Fibroblast of the conjunctiva (primary cell): ENCODE data around the gene TSC1.
A peak's percentile ranks its signal among the peaks of the same experiment; 100 is the strongest.
"Not testable (repeated sequence)": the region's sequence is repeated elsewhere in the genome, so short reads cannot be mapped to it uniquely, and the experiment has no call there.

Experiments used
- DNase-seq: peaks from one replicate; pipeline ENCODE4 v3.0.0-alpha.2; 2010; ENCODE audit warnings: low read depth

The TSC1 gene

DNA sequence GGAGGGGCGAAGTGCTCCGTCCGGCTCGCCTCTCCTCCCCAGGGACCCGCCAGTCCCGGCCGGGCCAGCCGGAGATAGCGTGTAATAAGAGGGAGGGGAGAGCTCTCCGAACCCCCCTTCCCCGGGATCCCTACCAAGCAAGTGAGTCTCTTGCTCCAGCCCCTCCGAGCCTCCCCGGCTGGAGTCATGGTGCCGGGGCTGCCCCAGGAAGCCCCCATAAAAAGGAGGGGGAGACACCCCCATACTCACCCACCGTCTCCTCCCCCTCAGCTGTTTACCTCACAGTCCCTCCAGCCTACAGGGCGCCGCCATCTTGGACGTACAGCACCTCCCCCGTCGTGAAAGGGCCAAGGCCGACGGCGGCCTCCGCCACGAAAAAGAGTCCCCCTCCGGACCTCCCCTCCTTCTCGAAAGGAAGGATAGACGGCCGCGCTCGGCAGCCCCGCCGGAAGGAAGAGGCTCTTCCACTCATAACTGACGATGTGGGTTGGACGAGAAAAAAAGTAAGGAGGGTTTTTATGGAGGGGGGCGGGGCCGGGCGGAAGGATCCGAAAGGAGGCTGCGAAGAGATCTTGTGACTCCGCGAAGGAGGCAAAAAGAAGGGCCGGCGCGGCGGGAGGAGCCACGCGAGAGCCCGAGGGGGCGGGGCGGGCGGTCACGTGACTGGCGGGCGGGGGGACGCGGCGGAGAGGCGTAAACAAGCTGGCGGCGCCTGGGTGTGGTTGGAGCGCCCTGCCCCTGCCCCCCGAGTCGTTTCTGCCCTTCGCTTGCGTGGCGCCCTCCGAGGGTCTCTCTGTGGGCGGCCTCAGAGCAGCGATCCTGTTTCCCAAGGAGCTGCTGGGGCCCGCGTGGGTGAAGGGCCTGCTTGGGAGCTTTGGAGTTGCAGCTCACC is at the start of gene TSC1:
Gene TSC1 (minus strand): TSS at position 323 of the 892 bp plus-strand sequence. CDS start 15,744 bp downstream, outside the sequence.
- peak; percentile 88 for DNase-seq

DNA sequence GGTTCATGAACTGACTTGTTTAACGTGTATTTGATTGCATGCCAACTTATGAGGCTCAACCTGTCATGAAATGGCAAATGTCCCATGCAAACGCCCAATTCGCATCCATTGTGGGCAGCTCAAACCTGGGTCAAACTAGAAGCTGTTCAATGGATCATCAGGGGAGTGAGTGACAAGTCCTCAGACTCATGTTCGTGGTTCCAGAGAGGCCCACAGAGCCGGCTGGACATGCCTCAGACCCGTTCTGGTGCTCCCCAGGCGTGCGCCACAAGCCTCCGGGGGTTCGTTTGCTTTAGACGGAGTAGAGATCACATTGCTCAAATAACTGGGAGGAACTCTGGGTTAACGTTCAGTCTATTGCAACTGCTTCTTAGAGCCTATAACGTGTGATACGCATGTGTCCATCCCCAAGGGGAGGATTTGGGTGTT is 49.1 kb upstream of the TSC1 start:
- no peak for DNase-seq

DNA sequence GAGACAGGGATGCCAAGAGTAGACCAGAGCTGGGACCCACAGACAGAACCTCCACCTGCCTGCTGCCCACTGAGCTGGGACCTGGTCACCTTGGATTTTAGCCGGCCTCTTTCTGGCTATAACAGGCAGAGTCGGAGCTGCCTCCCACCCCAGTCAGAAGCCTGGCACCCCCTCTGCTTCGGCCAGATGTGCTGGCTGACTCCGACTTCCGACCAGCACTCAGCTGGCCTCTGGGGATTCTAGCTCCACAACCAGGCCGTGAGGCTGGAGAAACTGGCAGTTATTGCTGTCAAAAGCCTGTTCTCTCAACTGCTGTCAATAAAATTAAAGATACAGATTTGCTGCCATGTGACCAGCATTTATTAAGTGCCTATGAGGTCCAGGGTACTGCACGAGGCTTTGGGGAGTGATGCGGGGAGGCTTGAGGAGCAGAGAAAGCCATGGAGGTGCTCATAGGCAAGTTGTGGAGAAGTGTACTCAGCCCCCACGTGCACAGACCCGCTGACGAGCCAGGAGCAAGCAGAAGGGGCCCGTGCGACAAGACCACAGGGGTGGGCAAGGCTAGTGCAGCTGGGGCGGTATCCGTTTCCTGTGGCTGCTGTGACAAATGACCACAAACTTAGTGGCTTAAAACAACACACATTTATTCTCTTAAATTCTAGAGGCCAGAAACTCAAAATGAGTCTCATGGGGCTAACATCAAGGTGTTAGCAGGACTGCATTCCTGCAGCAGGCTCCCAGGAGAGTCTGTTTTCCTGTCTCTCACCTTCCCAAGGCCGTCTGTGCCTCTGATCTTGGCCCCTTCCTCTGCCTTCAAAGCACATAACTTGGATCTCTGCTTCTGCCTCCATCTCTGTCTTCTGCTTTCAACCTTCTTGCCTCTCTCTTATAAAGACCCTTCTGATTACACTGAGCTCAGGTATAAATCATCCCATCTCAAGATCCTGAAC is 47.2 kb upstream of the TSC1 start:
- DNase-seq: no peak

DNA sequence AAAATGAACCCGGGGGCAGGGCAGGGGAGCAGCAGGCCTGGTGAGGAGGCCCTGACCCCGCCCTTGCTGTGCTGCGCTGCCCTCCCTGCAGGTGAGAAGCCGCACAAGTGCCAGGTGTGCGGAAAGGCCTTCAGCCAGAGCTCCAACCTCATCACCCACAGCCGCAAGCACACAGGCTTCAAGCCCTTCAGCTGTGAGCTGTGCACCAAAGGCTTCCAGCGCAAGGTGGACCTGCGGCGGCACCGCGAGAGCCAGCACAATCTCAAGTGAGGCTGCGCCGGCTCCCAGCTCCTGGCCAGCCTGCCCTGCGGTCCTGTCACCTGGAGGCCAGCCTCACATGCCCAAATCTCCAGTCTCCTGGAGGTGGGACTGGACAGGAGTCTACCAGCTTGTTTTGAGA is 46.4 kb upstream of the TSC1 start:
- DNase-seq: no peak

DNA sequence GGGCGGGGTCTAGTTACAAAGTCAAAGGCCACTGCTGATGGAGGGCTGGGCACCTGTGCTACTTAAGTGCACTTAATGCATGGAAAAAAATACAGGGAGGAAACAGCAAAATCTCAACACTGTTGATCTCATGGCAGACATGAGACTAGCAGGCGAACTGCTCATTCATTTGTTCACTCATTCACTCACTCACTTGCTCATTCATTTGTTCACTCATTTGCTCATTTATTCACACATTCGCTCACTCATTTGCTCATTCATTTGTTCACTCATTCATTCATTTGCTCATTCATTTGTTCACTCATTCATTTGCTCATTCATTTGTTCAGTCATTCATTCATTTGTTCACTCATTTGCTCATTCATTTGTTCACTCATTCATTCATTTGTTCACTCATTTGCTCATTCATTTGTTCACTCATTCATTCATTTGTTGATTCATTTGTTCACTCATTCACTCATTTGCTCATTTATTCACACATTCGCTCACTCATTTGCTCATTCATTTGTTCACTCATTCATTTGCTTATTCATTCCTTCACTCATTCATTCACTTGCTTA is 45.7 kb upstream of the TSC1 start:
- DNase-seq: not testable (repeated sequence)

DNA sequence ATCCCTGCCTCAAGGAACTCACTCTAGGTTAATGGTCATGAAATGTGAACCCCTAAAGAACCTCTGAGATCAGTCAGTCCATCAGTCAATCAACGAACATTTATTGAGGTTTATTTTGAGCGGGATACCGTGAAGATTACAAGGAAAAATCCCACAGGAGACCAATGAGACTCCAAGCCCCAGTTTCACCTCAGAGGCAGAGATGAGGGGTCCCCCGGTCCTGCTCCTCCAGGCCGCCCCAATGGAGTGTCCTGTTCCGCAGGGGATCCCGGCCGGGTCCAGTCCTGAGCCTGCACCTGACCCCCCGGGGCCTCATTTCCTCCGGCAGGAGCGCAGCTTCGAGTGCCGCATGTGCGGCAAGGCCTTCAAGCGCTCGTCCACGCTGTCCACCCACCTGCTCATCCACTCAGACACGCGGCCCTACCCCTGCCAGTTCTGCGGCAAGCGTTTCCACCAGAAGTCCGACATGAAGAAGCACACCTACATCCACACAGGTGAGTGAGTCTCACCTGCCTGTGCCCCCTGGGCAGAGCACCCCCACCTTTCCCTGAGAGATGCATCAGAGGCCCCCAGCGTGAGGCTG is 45.1 kb upstream of the TSC1 start:
- DNase-seq: no peak

DNA sequence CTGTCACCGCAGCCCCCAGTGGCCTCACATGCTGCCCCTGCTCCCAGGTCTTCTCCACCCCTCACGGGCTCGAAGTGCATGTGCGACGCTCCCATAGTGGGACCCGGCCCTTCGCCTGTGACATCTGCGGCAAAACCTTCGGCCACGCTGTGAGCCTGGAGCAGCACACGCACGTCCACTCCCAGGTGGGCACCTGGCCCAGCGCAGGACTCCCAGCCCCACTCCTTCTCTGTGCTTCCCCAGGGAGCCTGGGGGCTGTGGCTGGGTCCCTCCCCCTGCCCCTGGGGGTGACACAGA is 44.5 kb upstream of the TSC1 start:
- DNase-seq: no peak

DNA sequence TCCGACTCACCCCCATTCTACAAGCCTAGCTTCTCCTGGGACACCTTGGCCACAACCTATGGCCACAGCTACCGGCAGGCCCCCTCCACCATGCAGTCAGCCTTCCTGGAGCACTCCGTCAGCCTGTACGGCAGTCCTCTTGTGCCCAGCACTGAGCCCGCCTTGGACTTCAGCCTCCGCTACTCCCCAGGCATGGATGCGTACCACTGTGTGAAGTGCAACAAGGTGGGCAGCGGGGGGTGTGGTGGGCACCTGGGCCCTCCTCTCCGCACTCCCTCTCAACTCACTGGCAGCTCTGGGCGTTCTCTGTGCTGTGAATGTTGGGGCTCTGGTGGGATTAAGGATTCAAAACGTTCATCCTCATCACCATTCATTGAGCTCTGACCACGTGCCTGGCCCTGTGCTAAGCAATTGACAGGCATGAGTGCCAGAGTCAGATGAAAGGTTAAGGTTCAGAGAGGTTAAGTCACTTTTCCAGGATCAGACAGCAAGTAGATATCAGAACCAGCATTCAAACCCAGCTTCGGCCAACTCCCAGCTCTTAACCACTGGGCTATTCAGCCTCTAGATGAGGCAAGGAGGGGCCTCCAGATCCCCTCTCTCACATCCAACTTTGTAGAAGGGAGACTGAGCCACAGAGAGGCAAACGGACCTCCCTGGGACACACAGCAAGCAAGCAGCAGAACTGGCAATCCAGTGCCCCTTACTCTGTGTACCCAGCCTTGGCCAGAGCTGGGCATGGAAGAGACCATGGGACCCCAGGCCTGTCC is 44.0 kb upstream of the TSC1 start:
- no peak for DNase-seq

DNA sequence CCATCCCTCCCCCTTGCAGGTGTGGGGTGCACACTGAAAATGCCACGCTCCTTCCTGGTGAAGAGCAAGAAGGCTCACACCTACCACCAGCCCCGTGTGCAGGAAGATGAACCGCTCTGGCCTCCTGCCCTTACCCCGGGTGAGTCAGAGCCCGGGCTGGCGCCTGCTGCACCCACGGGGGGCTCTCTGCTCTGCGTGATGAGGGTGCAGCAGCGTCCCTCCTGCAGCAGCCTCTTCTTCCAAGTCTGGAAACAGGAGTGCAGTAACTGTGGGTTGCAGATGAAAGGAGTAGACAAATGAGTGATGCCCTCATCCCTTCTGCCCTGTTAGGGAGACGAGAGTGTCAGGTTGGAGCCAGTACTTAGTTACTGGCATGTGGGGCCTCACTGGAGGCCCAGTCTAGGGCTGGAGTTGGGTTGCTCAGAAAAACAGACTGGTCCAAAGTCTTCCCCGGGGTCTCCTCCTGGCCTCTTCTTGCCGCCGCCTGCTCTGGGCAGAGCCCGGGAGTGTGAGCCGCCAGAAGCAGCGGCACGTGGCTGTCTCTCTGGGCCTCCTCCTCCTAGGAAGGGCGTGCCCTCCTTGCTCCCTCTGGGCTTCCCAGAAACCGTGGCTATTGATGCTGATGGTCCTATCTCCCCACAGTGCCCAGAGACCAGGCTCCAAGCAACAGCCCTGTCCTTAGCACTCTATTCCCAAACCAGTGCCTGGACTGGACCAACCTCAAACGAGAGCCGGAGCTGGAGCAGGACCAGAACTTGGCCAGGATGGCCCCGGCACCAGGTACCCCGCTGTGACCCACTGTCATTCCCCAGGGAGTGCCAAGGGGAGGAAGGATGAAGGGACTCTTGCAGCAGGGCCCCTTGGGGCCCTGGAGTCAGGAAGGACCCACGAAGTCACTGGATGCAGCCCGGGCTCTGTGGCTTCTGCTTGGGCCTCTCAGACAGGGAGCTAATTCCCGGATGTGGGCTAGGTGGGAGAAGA is 42.5 kb upstream of the TSC1 start:
- DNase-seq: no peak

DNA sequence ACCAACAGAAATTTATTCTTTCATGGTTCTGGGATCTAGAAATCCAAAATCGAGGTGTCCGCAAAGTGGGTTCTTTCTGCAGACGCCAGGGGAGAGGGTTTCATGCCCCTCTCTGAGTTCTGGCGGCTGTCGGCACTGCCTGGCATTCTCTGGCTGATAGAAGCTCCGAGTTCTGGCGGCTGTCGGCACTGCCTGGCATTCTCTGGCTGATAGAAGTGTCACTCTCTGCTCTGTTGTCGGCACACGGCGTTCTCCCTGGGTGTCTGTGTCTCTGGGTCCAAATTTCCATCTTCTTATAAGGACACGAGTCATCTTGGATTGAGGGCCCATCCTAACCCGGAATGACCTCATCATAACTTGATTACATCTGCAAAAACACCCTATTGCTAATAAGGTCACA is 41.7 kb upstream of the TSC1 start:
- DNase-seq: no peak

DNA sequence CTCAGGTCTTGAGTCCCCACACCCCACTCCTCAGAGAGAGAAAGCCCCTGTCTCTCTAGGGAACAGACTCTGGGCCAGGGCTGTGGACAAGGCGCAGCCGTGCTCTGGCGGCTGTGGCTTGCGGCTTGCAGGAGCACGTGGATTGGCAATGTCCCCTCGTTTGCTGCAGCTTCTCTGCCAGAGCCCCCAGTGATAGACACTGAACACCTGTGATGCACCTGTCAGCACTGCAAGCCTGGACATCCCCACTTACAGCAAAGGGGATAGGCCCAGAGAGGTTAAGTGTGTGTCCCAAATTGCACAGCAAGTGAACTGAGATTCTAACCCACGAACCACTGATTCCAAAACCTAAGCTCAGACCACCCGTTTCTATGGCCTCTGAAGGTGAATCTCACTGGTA is 41.1 kb upstream of the TSC1 start:
- no peak for DNase-seq

DNA sequence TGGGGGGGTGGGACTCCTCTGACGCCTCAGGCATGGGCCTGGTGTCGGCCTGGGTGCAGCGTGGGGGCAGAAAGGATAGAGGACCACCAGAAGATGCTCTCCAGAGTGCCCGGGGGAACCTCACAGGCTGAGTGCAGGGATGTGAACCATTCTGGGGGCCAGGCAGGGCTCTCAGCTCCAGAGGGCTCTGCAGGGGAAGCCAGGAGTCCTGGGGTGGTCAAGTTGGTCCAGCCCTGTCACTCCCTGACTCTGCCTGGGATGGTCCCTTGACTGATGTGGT is 40.6 kb upstream of the TSC1 start:
- DNase-seq: no peak

DNA sequence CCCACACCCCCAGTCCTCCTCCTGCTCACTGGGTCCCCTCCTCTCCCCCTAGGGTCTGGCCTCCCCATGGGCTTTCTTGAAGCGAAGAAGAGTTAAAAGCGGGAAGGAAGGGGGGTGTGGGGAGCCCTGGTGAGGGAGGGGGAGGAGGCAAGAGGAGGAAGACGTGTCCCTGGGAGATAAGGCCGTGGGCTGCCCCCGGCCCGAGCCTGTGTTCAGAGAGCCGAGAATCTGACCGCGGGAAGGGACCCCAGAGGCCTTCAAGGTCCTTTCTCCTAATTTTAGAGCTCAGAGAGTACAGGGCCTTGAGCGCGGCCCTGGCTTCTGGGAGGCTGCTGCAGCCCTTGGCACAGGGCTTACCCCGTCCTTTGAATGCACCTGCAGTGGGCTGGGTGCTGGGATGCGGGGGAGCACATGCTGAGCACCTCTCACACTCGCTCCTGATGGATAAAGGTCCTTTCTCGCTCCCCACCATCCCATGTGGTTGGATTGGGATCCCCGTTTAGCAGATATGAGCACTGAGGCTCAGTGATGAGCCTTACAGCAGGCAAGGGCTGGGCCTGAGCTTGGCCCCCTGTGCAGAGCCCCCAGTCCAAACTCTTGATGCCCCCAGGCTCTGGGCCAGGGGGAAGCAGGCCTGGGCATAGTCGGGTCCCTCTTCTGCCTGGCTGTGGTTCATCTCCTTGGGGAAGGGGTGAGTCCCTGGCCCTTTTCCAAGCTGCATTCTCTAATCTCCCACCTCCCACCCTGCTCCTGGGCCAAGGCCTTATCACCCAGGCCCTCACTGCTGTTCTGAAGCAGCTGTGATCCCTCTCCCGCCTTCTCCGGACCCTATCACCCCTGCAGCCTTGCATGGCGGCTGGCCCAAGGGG is 40.0 kb upstream of the TSC1 start:
- no peak for DNase-seq

DNA sequence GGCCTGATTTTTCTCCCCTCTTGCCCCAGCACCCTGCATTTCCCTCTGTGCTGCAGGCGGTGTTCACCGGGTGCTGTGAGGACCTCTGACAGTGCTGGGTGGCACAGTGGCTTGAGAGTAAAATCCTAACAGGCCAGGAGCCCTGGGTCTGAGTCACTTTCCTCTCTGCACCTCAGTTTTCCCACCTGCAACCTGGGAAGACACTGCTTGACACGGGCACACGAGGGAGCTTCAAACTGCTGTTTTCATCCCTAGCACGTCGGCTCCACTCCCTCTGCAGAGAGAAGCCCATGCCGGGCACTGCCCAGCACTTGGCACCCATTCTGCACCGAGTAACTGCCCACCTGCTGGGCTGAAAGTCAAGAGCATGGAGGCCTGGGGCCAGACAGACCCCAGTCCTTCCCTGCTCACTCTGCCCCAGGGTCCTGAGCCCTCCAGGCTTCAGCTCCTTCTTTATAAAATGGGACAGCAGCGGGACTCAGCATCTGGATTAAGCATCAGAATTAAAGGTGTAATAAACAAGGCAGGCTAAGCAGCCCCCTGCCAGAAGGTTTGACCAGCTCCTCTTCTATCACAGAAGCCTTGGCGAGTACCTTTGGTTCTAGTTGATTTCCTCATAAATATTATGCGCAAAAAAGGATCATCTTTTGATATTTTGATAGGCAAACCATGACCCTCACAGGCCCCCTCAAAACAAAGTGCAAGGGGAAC is 39.2 kb upstream of the TSC1 start:
- DNase-seq: no peak

DNA sequence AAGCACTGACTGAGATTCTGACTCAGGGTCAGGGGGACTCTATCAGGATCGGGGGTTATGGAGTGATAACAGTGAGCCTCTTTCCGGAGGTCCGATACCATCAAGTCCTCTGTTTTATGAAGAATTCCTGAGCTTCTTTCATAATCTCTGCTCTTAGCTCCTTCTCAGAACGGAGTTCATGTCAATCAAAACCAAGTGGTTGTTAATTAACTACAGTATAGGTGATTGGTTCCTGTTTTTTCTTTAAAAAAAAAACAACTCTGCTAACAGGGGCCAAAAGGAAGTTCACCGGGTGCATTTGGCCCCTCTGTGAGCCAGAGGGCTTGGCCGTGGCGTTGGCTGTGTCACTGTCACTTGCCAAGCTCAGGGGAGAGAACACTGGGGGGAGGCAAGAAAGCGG is 38.0 kb upstream of the TSC1 start:
- DNase-seq: no peak

DNA sequence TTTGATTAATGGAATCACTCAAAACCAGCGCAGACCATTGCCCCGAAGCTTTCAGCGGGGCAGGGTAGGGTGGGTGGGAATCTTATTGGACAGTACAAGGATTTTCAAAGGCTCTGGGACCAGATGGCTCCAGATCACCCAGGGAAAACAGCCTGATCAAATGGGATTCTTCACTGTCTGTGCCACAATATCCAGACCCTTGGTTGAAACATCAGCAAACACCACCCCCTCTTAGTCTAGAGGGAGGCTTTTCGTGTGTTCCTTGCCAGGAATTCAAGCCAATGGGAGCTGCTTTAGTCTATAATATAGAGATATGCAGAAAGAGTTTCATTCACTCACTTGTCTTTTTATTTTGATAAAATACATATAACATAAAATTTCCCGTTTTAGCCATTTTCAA is 35.7 kb upstream of the TSC1 start:
- no peak for DNase-seq

DNA sequence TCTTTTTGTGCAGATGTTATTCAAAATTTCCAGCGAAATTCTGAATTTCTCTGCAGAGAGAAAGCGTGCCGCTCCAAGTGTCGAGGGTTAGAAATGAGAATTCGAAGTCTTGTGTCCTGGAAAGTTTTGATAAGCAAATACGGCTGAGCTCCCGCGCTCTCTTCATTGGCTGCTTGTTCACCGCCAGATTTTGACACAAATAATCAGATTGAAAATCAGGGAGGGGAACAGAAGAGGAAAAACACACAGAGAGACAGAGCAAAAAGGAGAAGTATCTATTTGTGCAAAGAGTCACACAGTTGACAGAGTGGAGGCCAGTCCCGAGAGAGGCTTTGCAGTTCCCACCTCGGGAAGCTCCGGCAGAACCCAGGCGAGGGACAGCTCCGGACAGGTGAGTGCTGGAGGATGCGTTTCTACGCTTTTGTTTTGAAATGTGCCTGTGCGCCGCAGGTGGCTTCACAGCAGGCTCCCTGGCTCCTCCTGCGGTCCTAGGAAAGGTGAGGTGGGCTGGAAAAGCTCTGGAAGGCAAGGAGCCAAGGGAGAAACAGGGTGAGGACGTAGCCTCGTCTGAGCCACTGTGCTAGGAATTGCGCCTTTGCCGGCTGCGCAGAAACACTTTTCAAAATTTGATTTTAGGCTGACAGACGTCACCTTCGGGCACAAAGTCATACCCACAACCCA is 34.2 kb upstream of the TSC1 start, which contains the start of gene GFI1B:
Gene GFI1B (plus strand): TSS at position 244 of the 681 bp plus-strand sequence. CDS start 7,985 bp downstream, outside the sequence.
- DNase-seq: no peak

DNA sequence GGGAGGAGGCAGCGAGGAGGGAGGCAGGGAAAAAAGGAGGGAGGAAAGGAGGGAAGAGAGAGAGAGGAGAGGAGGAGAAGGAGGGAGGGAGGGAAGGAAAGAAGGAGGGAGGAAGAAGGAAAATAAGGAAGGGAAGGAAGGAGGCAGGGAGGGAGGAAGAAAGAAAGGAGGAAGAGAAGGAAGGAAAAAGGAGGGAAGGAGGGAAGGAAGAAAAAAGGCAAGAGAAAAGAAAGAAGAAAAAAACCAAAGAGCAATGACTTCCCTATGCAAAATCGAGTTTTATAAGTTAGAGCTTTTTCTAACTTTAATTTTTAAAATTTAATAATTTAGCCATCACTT is 33.7 kb upstream of the TSC1 start:
- DNase-seq: no peak
